OCI-LY3 (cell line): Measurements from ENCODE around the gene VPS35.

Source experiments
- CTCF ChIP-seq: fragments of 200-600, 300-600 bp; sonication (generic); IDR thresholded peaks from 2 replicates; pipeline ENCODE4 v1.5.1; 2014; ENCODE audit warnings: antibody characterized with exemption, low read length, low read depth
- EZH2phosphoT487 ChIP-seq: fragments of 200-600 bp; shearing (Covaris generic); IDR thresholded peaks from 2 replicates; pipeline ENCODE4 v1.6.1; 2018; ENCODE audit warnings: antibody characterized with exemption, mixed run types, low read depth

- TF ChIP-seq CTCF (no peak), EZH2phosphoT487 (no peak)
These were observed 28.7 kb upstream of the VPS35 start for GRCh38 chr16:46717692-46718091.
